ENCODE data around the gene ORC2.

The ORC2 gene

GRCh38 chr2:200944467-200945394, 18.7 kb downstream of the ORC2 start:
- no peak overlapping the region for H3K9ac ChIP-seq (ENCODE audit: low read length in 5 of 5)
- H3K36me3 ChIP-seq (ENCODE audit: control insufficient read depth in 5 of 5, insufficient read depth in 5 of 5, low read length in 5 of 5): peaks cover 20 to 64% (median 30%) of the 10 kb centered on the region in 5 donors

GRCh38 chr2:200943527-200944105, 19.8 kb downstream of the ORC2 start:
- Histone ChIP-seq H3K27ac (ENCODE audit: low read depth, low read length) (no peak overlapping the region), H3K9me3 (ENCODE audit: control insufficient read depth in 5 of 5, low read length in 5 of 5) (no peaks in the 10 kb centered on the region), H3K4me1 (ENCODE audit: control insufficient read depth in 5 of 5, insufficient read depth in 5 of 5, low read length in 5 of 5) (peaks cover 0 to 8% (median 3%) of the 10 kb centered on the region in 5 donors), H3K27me3 (ENCODE audit: control insufficient read depth in 5 of 5, insufficient read depth in 4 of 5, low read length in 5 of 5) (no peaks in the 10 kb centered on the region), H3K4me3 (ENCODE audit: low read depth in 1 of 5, low read length in 5 of 5) (no peak overlapping the region), H3K36me3 (ENCODE audit: control insufficient read depth in 5 of 5, insufficient read depth in 5 of 5, low read length in 5 of 5) (peaks cover 20 to 62% (median 35%) of the 10 kb centered on the region in 5 donors), H3K9ac (ENCODE audit: low read length in 5 of 5) (no peak overlapping the region)

More at GRCh38 chr2:200944467-200945394, 18.7 kb downstream of the ORC2 start:
- Histone ChIP-seq H3K27ac (ENCODE audit: low read depth, low read length) (no peak overlapping the region), H3K4me3 (ENCODE audit: low read depth in 1 of 5, low read length in 5 of 5) (no peak overlapping the region), H3K9me3 (ENCODE audit: control insufficient read depth in 5 of 5, low read length in 5 of 5) (no peaks in the 10 kb centered on the region), H3K27me3 (ENCODE audit: control insufficient read depth in 5 of 5, insufficient read depth in 4 of 5, low read length in 5 of 5) (no peaks in the 10 kb centered on the region), H3K4me1 (ENCODE audit: control insufficient read depth in 5 of 5, insufficient read depth in 5 of 5, low read length in 5 of 5) (peaks cover 0 to 8% (median 3%) of the 10 kb centered on the region in 5 donors)

- Histone ChIP-seq H3K4me3 (ENCODE audit: low read depth in 1 of 5, low read length in 5 of 5) (no peak overlapping the region), H3K36me3 (ENCODE audit: control insufficient read depth in 5 of 5, insufficient read depth in 5 of 5, low read length in 5 of 5) (peaks cover 37 to 73% (median 47%) of the 10 kb centered on the region in 5 donors), H3K4me1 (ENCODE audit: control insufficient read depth in 5 of 5, insufficient read depth in 5 of 5, low read length in 5 of 5) (peaks cover 0 to 6% (median 1%) of the 10 kb centered on the region in 5 donors), H3K27me3 (ENCODE audit: control insufficient read depth in 5 of 5, insufficient read depth in 4 of 5, low read length in 5 of 5) (no peaks in the 10 kb centered on the region), H3K27ac (ENCODE audit: low read depth, low read length) (no peak overlapping the region), H3K9ac (ENCODE audit: low read length in 5 of 5) (no peak overlapping the region), H3K9me3 (ENCODE audit: control insufficient read depth in 5 of 5, low read length in 5 of 5) (no peaks in the 10 kb centered on the region)
Measured at GRCh38 chr2:200939832-200940231, 23.6 kb downstream of the ORC2 start.

- no peak overlapping the region for H3K4me3 ChIP-seq (ENCODE audit: low read depth in 1 of 5, low read length in 5 of 5)
- peaks cover 31 to 64% (median 39%) of the 10 kb centered on the region in 5 donors for H3K36me3 ChIP-seq (ENCODE audit: control insufficient read depth in 5 of 5, insufficient read depth in 5 of 5, low read length in 5 of 5)
- H3K27ac ChIP-seq (ENCODE audit: low read depth, low read length): no peak overlapping the region
- no peaks in the 10 kb centered on the region for H3K9me3 ChIP-seq (ENCODE audit: control insufficient read depth in 5 of 5, low read length in 5 of 5)
- H3K27me3 ChIP-seq (ENCODE audit: control insufficient read depth in 5 of 5, insufficient read depth in 4 of 5, low read length in 5 of 5): no peaks in the 10 kb centered on the region
- H3K9ac ChIP-seq (ENCODE audit: low read length in 5 of 5): no peak overlapping the region
- H3K4me1 ChIP-seq (ENCODE audit: control insufficient read depth in 5 of 5, insufficient read depth in 5 of 5, low read length in 5 of 5): no peaks in the 10 kb centered on the region
Measured at GRCh38 chr2:200930947-200931626, 32.4 kb downstream of the ORC2 start.

- no peaks in the 10 kb centered on the region for H3K4me1 ChIP-seq (ENCODE audit: control insufficient read depth in 5 of 5, insufficient read depth in 5 of 5, low read length in 5 of 5)
- peaks cover 23 to 60% (median 34%) of the 10 kb centered on the region in 5 donors for H3K36me3 ChIP-seq (ENCODE audit: control insufficient read depth in 5 of 5, insufficient read depth in 5 of 5, low read length in 5 of 5)
- peak overlapping the region in 1 of 5 donors; percentile 4 for H3K9ac ChIP-seq (ENCODE audit: low read length in 5 of 5)
- no peak overlapping the region for H3K27ac ChIP-seq (ENCODE audit: low read depth, low read length)
- H3K9me3 ChIP-seq (ENCODE audit: control insufficient read depth in 5 of 5, low read length in 5 of 5): no peaks in the 10 kb centered on the region
- H3K27me3 ChIP-seq (ENCODE audit: control insufficient read depth in 5 of 5, insufficient read depth in 4 of 5, low read length in 5 of 5): no peaks in the 10 kb centered on the region
- H3K4me3 ChIP-seq (ENCODE audit: low read depth in 1 of 5, low read length in 5 of 5): no peak overlapping the region
Measured at GRCh38 chr2:200929334-200930249, 33.9 kb downstream of the ORC2 start.

GRCh38 chr2:200922439-200922838, 41.0 kb downstream of the ORC2 start:
- Histone ChIP-seq H3K36me3 (ENCODE audit: control insufficient read depth in 5 of 5, insufficient read depth in 5 of 5, low read length in 5 of 5) (peaks cover 37 to 74% (median 39%) of the 10 kb centered on the region in 5 donors), H3K9ac (ENCODE audit: low read length in 5 of 5) (no peak overlapping the region), H3K27me3 (ENCODE audit: control insufficient read depth in 5 of 5, insufficient read depth in 4 of 5, low read length in 5 of 5) (no peaks in the 10 kb centered on the region), H3K4me1 (ENCODE audit: control insufficient read depth in 5 of 5, insufficient read depth in 5 of 5, low read length in 5 of 5) (no peaks in the 10 kb centered on the region), H3K4me3 (ENCODE audit: low read depth in 1 of 5, low read length in 5 of 5) (no peak overlapping the region), H3K27ac (ENCODE audit: low read depth, low read length) (no peak overlapping the region), H3K9me3 (ENCODE audit: control insufficient read depth in 5 of 5, low read length in 5 of 5) (no peaks in the 10 kb centered on the region)

- peaks cover 38 to 62% (median 45%) of the 10 kb centered on the region in 5 donors for H3K36me3 ChIP-seq (ENCODE audit: control insufficient read depth in 5 of 5, insufficient read depth in 5 of 5, low read length in 5 of 5)
- H3K27me3 ChIP-seq (ENCODE audit: control insufficient read depth in 5 of 5, insufficient read depth in 4 of 5, low read length in 5 of 5): no peaks in the 10 kb centered on the region
- no peak overlapping the region for H3K4me3 ChIP-seq (ENCODE audit: low read depth in 1 of 5, low read length in 5 of 5)
- no peaks in the 10 kb centered on the region for H3K9me3 ChIP-seq (ENCODE audit: control insufficient read depth in 5 of 5, low read length in 5 of 5)
- H3K27ac ChIP-seq (ENCODE audit: low read depth, low read length): no peak overlapping the region
- no peak overlapping the region for H3K9ac ChIP-seq (ENCODE audit: low read length in 5 of 5)
- H3K4me1 ChIP-seq (ENCODE audit: control insufficient read depth in 5 of 5, insufficient read depth in 5 of 5, low read length in 5 of 5): no peaks in the 10 kb centered on the region
Measured at GRCh38 chr2:200913654-200914053, 49.8 kb downstream of the ORC2 start.

GRCh38 chr2:200909958-200910357, 53.5 kb downstream of the ORC2 start:
- Histone ChIP-seq H3K36me3 (ENCODE audit: control insufficient read depth in 5 of 5, insufficient read depth in 5 of 5, low read length in 5 of 5) (peaks cover 31 to 51% (median 39%) of the 10 kb centered on the region in 5 donors), H3K27me3 (ENCODE audit: control insufficient read depth in 5 of 5, insufficient read depth in 4 of 5, low read length in 5 of 5) (no peaks in the 10 kb centered on the region), H3K27ac (ENCODE audit: low read depth, low read length) (no peak overlapping the region), H3K9me3 (ENCODE audit: control insufficient read depth in 5 of 5, low read length in 5 of 5) (no peaks in the 10 kb centered on the region), H3K4me1 (ENCODE audit: control insufficient read depth in 5 of 5, insufficient read depth in 5 of 5, low read length in 5 of 5) (no peaks in the 10 kb centered on the region), H3K9ac (ENCODE audit: low read length in 5 of 5) (no peak overlapping the region), H3K4me3 (ENCODE audit: low read depth in 1 of 5, low read length in 5 of 5) (no peak overlapping the region)

GRCh38 chr2:200905618-200906296, 57.7 kb downstream of the ORC2 start:
- H3K9me3 ChIP-seq (ENCODE audit: control insufficient read depth in 5 of 5, low read length in 5 of 5): no peaks in the 10 kb centered on the region
- peaks cover 13 to 32% (median 26%) of the 10 kb centered on the region in 5 donors for H3K36me3 ChIP-seq (ENCODE audit: control insufficient read depth in 5 of 5, insufficient read depth in 5 of 5, low read length in 5 of 5)
- H3K27ac ChIP-seq (ENCODE audit: low read depth, low read length): no peak overlapping the region
- no peaks in the 10 kb centered on the region for H3K4me1 ChIP-seq (ENCODE audit: control insufficient read depth in 5 of 5, insufficient read depth in 5 of 5, low read length in 5 of 5)
- H3K9ac ChIP-seq (ENCODE audit: low read length in 5 of 5): peak overlapping the region in 1 of 5 donors; percentile 7
- no peaks in the 10 kb centered on the region for H3K27me3 ChIP-seq (ENCODE audit: control insufficient read depth in 5 of 5, insufficient read depth in 4 of 5, low read length in 5 of 5)
- no peak overlapping the region for H3K4me3 ChIP-seq (ENCODE audit: low read depth in 1 of 5, low read length in 5 of 5)

Data from subcutaneous abdominal adipose tissue (tissue), 5 donors.